GM23248 (cell line): Measurements from ENCODE around the gene WSCD1.

Experiments used
- EZH2 ChIP-seq: fragments of 200-600 bp; sonication (generic); IDR thresholded peaks from 2 replicates; pipeline ENCODE4 v1.6.1; 2018; ENCODE audit warnings: antibody characterized with exemption, mild to moderate bottlenecking; ENCODE audit not compliant: insufficient read depth, poor library complexity, severe bottlenecking
- EZH2phosphoT487 ChIP-seq: fragments of 200-600 bp; sonication (generic); IDR thresholded peaks from 2 replicates; pipeline ENCODE4 v1.6.1; 2018; ENCODE audit warnings: antibody characterized with exemption, moderate library complexity, mild to moderate bottlenecking, low read depth; ENCODE audit not compliant: insufficient read depth

- TF ChIP-seq EZH2phosphoT487 (no peak), EZH2 (no peak)
Measured at GRCh38 chr17:6044261-6044660, 25.9 kb upstream of the WSCD1 start.
